Activated T-cell treated with anti-CD3 and anti-CD28 coated beads for 48 hours (primary cell): Measurements from ENCODE around the gene ELF5.

Source experiments
- DNase-seq: peaks from one replicate; pipeline ENCODE4 v3.0.0-alpha.2; 2020; ENCODE audit warnings: low read depth

Gene ELF5

GRCh38 chr11:34454308-34455032 is 59.1 kb downstream of the ELF5 start:
- no peak for DNase-seq

DNA sequence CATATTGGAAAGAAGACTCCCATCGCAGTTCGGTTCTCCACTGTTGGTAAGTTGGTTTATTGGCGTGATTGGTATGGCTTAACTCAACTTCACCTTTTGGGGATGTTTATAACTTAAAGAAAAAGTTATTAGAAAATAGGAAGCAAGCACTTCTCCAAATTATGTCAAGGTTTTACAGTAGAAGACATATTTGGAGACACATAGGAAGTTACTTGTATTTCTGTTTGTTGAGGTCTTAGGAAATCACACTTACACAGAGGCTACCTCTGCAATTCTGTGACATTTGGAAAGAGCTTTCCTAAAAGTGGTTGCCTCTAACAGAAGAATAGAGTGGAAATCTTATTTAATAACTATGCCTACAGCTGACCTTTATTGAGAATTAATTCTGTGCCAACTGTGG is 62.5 kb downstream of the ELF5 start:
- no peak for DNase-seq

- no peak for DNase-seq
Observed at GRCh38 chr11:34449013-34449412, 64.6 kb downstream of the ELF5 start.

DNA sequence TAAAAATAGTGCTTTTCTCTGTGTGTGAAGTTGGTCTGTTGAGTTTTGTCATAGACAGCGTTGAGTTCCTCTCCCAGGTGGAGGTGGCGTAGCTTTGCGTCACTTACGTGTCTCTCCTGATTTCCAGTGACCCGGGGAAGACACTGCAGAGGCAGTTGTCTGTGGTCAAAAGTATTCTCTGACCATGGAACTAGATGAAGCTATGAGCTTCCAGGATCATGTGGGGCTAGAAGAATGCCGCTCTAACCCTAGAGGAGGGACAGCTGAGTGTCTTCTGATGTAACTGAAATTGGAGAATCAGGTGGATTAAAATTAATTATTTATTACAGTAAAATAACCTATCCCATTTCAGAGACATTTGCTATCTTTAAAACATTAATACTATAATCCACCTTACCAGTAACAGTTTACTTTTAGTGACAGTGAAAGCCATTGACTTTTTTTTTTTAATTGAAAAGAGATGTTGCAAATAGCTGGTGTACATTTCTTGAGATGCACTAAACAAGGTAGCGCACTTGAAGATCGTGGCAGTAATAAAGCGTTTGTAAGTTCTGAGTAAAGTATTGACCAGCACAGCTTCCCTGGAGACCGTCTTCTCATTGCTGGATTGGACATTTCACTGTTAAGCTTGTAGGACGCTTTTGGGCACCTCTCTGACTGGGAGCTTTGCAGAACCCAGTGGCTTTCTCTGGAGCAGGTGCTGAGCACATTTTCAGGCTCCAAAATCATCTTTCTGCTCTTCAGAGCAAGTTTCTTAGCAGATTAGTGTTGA is 65.2 kb downstream of the ELF5 start:
- no peak for DNase-seq

DNA sequence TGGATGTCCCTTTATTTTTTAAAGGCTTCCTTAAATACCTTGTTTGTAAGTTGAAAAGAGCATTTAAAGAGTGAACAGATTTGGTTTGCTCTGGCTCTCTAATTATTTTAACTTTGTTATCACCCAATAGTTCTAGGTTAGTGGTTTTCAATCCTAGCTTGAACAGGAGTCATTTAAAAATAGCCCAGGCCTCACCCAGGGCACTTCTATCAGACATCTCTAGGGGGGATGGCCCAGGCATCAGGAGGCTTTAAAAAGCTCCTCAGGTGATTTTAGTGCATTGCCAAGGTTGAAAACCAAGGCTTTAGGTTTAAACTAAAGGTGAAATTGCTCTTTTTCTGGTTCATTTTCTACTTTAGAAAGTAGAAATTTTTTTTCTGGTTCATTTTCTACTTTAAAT is 66.5 kb downstream of the ELF5 start:
- DNase-seq, result no peak

- DNase-seq, result no peak
Observed at GRCh38 chr11:34446386-34446785, 67.2 kb downstream of the ELF5 start.

GRCh38 chr11:34445956-34446355 is 67.6 kb downstream of the ELF5 start:
- no peak for DNase-seq

DNA sequence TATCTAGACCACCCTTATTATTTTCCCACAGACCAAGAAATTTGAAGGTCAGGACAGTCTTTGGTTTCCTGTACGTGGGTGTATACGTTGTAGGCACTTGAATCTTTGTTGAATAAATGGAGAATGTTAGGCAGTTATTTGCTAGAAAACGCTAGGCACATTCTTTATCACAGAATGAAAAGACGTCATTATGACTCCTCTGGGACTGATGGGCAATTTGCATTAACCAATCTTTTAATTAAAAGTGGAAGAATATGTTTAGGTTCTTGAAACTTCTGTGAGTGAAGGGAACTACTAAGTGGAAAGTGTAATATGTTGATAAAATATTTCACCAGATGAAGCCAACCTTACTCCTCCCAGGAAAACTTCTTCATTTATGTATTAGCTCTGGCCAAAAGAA is 69.2 kb downstream of the ELF5 start:
- DNase-seq, result no peak

DNA sequence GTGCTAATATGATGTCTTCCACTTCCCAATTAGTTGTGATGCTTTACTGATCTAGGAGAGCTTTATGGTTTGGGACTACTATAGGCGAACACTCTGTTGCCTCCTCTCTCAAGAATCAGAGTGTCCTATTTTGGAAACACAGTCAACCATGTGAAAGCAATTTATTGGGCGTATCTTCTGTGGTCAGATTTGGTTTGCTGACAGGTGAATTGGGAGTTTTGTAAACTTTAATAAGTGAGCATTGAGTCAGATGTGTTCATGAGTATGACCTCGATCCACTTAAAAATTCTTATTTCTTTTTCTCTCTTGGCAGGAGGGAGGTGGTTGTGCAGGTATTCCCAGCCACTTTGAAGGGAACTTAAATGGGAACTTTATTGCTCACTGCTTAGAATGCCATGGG is 70.5 kb downstream of the ELF5 start:
- DNase-seq, result no peak

- DNase-seq, result no peak
Observed at GRCh38 chr11:34441814-34442213, 71.8 kb downstream of the ELF5 start.

- no peak for DNase-seq
Observed at GRCh38 chr11:34439610-34440198, 73.9 kb downstream of the ELF5 start.

DNA sequence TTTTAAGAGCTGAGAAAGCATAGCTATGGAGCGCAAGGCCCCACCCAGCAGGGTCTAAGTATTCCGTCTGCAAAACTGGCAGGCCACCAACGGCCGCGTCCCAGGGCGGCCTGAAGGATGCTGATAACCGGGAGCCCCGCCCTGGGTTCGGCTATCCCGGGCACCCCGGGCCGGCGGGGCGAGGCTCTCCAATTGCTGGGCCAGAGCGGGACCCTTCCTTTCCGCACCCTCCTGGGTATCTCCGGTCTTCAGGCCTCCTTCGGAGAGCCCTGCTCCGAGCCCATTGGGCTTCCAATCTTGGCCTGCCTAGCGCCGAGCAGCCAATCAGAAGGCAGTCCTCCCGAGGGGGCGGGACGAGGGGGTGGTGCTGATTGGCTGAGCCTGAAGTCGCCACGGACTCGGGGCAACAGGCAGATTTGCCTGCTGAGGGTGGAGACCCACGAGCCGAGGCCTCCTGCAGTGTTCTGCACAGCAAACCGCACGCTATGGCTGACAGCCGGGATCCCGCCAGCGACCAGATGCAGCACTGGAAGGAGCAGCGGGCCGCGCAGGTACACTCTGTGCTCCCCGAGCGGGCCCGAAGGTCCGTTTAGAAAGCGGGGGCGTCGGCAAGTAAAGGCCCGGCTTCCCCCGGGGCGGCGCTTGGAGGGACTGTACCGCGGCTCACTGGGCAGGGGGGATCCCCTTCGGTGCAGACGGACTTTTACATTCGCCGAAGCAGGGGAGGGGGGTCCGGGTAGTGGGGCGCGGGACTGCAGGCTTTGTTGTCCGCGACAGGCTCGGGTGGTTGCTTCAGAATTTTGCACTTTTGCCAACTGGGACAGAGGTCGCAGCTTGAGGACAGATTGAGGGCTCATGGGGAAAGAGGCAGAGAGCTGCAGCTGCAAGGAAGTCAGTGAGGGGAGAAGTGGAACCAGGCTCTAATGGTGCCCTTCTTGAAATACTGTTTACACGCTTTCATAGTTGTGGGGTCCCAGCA is 74.8 kb downstream of the ELF5 start, which contains the start of gene CAT:
TSS of gene CAT (plus strand) at position 406 of the 979 bp plus-strand sequence. CDS start at position 486, 80 bp downstream.
- DNase-seq, result peak; percentile 96

DNA sequence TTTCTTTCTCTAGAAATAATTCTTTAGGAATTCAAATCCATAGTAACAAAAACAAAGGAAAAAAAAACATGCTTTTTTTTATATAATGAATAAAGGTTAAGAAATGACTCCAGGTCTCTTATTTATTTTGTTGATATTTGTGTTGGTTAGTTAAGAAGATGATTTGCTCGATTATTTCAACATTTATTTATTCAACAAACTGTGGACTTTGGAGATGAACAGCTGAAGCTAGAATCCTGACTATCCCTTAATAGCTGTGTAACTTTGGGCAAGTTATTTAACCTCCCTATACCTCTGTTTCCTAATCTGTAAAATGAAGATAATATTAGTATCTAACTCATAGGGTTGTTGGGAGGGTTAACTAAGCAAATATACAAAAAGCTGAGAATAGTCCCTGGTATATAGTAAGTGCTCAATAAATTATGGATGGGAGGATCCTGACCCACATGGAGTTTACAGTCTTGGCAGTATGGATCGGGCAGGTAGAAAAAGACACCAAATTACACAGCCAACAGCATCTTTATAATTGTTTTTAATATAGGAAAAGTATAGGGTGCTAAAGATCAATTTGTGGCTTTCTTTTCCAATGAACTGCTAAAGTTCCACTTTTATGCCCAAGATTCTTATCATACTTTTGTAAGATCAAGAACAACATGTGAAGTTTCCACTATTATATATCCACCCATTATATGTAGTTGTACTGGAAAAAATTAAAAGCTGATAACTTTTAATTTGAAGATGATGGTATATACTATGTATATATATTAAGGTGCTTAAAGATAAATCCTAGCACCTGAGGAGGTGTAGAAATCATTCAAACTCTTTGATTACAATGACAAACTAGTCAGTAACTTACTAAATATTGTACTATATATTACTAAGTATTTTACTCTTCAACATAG is 76.1 kb downstream of the ELF5 start:
- no peak for DNase-seq

DNA sequence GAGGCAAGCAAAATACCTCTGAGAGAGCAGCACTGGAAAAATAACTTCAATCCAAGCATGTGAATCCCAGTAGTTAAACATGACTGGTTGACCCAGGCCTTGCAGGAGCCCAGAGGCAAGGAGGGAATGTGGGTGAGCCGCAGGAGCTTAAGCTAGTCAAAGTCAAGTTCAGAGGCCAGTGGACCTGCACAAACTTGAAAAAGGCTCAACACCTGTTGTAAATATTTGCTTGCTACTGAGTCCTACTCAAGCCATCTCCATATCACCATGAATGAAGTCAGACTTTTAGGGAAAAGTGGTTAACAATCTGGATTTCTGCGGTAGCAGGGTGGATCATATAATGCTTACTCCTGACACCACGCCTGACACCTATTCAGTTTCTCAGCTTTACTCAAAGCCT is 79.7 kb downstream of the ELF5 start:
- no peak for DNase-seq

DNA sequence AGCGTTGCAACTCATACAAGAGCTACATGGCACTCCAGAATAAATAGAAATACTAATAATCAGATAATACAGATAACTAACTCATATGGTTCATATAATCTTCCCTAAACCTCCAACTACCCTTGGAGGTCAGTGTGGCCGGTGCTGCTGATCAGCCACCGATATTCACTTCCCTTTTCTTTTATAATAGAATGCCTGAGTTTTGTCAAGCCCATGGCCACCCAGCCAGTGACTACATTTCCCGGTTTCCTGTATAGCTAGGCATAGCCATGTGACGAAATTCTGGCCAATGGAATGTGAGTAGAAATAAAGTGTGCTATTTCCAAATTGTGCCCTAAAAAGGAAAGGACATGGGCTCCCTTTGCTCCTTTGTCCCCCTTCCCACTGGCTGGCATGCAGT is 80.8 kb downstream of the ELF5 start:
- DNase-seq, result no peak

DNA sequence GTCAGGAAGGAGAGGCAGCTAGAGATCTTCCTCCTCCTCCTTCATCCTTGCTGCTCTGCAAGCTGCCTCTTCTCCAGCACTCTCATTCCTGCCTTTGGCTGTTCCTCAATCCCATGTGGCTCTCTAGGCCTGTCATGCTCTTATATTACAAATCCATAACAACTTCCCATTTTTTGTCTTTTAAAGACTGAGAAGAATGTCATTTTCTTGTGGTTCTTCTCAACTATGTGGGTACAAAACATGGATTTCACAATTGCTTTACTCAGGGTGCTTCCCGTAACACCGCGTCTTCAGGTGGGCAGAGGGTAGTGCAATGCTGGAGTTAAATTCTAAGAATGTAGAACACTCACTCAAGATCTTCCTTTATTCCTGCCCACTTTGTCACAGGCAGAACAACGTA is 81.6 kb downstream of the ELF5 start:
- DNase-seq, result no peak
